ENCODE results near the gene SLITRK3. TPM values are rescaled to one million over a fixed set of nuclear protein-coding genes. Genes with fewer than 3 reads are reported as not detected.

SLITRK3 gene
- total RNA-seq = not detected in 2 replicates

GRCh38 chr3:165195640-165196576 lies at the start of gene SLITRK3:
Gene SLITRK3 (minus strand): TSS chr3:165196384. CDS start chr3:165190830, 5,554 bp downstream.

Other genes starting within 250 kb of the SLITRK3 start
- gene SI, start 117.9 kb downstream of the SLITRK3 start, total RNA-seq = not detected in 2 replicates

Measured in mesangial cell (primary cell).